ENCODE data around the gene ADORA2B. TPM values are rescaled to one million over a fixed set of nuclear protein-coding genes. Genes with fewer than 3 reads are reported as not detected.
A peak's percentile ranks its signal among the peaks of the same experiment; 100 is the strongest.

ADORA2B gene
- total and polyA plus RNA-seq, 2 of the 4 experiments (the other 2 are of a cell fraction), result 5.2 to 5.5 TPM

DNA sequence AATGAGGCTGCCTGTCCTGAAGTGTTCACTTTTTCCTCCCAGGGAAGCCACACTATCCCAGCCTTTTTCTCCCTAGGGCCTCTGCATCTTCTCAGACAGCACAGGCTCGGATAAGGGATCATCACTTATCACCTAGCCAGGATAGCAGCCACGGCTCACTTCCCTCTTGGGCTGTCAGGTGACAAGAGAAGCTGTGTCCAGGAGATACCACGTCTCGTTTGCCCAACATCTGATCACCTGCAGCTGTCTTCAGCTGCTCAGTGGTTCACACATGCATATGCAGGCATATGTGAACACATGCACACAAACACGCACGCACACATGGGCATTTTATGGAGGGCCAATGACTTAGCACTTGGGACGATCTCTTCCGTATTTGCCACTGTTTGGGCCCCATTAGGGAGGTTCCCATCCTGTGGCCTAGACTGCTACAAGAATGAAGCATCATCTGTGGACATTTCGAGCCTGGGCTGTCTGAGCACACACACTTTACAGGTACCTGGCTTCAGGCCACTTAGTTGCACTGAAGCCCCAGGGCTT lies 32.4 kb upstream of the ADORA2B start:
- Histone ChIP-seq H3K23ac (ENCODE audit: low read depth, low read length) (no peak overlapping the region), H3K4me3 (ENCODE audit: insufficient read depth, low read depth, low read length) (no peak overlapping the region), H2BK120ac (ENCODE audit: low read depth, low read length) (no peak overlapping the region), H3K9ac (ENCODE audit: low read depth, low read length) (no peak overlapping the region), H2BK15ac (ENCODE audit: low read depth, low read length) (no peak overlapping the region; the same call in 2 of the 3 replicates), H2BK5ac (ENCODE audit: low read depth, low read length, poor library complexity, severe bottlenecking) (no peak overlapping the region), H2BK20ac (ENCODE audit: low read depth, low read length) (no peak overlapping the region), H3K9me1 (ENCODE audit: insufficient read depth, low read length) (peaks cover 2% of the 10 kb centered on the region; the same call in 1 of the 2 replicates), H3K36me3 (ENCODE audit: control insufficient read depth, insufficient read depth, low read length) (no peaks in the 10 kb centered on the region), H3K27ac (ENCODE audit: insufficient read depth, low read length) (no peak overlapping the region), H3K4ac (ENCODE audit: low read depth, low read length) (no peak overlapping the region; the same call in 1 of the 2 replicates), H2AK9ac (replicated peaks; ENCODE audit: low read depth, low read length, poor library complexity) (no peak overlapping the region), H3K9me3 (ENCODE audit: control insufficient read depth, insufficient read depth, low read length) (peaks cover 6% of the 10 kb centered on the region), H4K5ac (ENCODE audit: low read depth, low read length) (no peak overlapping the region), H3K27me3 (ENCODE audit: control insufficient read depth, insufficient read depth, low read length) (peaks cover 2% of the 10 kb centered on the region; the same call in 1 of the 2 replicates), H3K79me1 (ENCODE audit: low read depth in 1 of 2, low read length in 2 of 2) (no peaks in the 10 kb centered on the region), H3K4me1 (ENCODE audit: control insufficient read depth, insufficient read depth, low read length) (peaks cover 6% of the 10 kb centered on the region), H3K18ac (ENCODE audit: low read depth, low read length) (no peak overlapping the region), H3K14ac (replicated peaks; ENCODE audit: low read depth, low read length) (no peak overlapping the region), H2AFZ (replicated peaks; ENCODE audit: low read length, poor library complexity) (no peak overlapping the region), H4K20me1 (ENCODE audit: insufficient read depth, low read length) (no peaks in the 10 kb centered on the region), H4K91ac (ENCODE audit: insufficient read depth, low read depth, low read length) (no peak overlapping the region), H3K56ac (ENCODE audit: extremely low read depth, insufficient read depth, low read length) (no peak overlapping the region), H2AK5ac (ENCODE audit: low read depth, low read length) (peak overlapping the region; percentile 58), H4K8ac (ENCODE audit: low read depth in 2 of 2, low read length in 2 of 2) (no peak overlapping the region), H3K4me2 (ENCODE audit: low read depth, low read length) (no peak overlapping the region)
- WGBS, 2 experiments (ENCODE audit: extremely low coverage in 2 of 2, insufficient read length in 1 of 2), result 80% methylated on average over 6 of the region's 9 CpGs; no CpG with 5 or more reads in 1 of the 2 experiments
- DNase-seq (no peak), ATAC-seq (ENCODE audit: low read depth) (no peak)
- CTCF ChIA-PET, result interaction anchor here (0.6 kb wide), 1 partner anchor 288 kb away, joined by 7 read pairs; no protein-coding TSS in a partner anchor
- in situ Hi-C loops (cut with MboI; ENCODE audit: low sequenced_read_pairs), result no loop called here
- intact Hi-C loops (cut with micrococcal nuclease), result no loop called here
- POLR2A ChIA-PET (ENCODE audit: unreplicated experiment), result no interaction called here
- dilution Hi-C loops (cut with HindIII; ENCODE audit: low sequenced_read_pairs, unreplicated experiment), result no loop called here
- BruUV-seq (replicated peaks), result no TSS peak
- TF ChIP-seq FOS (IDR thresholded peaks at IDR 0.05; ENCODE audit: low read depth, low read length) (no peak), BHLHE40 (IDR thresholded peaks at IDR 0.05; ENCODE audit: low read depth, low read length) (no peak), RFX5 (IDR thresholded peaks at IDR 0.05; ENCODE audit: low read depth, low read length) (no peak), MXI1 (IDR thresholded peaks at IDR 0.05; ENCODE audit: borderline replicate concordance, low read depth, low read length) (no peak), NFE2L2 (IDR thresholded peaks at IDR 0.05; ENCODE audit: low read depth, low read length) (no peak), RAD21 (IDR thresholded peaks at IDR 0.05; ENCODE audit: low read length) (no peak)

Measured in IMR-90 (cell line).